ENCODE data around the gene C5orf47.

C5orf47 gene

GRCh38 chr5:173970878-173971650, 17.9 kb upstream of the C5orf47 start:
- Histone ChIP-seq H3K18ac (ENCODE audit: low read length) (peak overlapping the region; percentile 23), H3K9ac (ENCODE audit: low read depth, low read length, poor library complexity) (no peak overlapping the region), H3K27ac (replicated peaks; ENCODE audit: low read length) (no peak overlapping the region), H3K4me1 (ENCODE audit: control insufficient read depth in 2 of 2, insufficient read depth in 1 of 2, low read depth in 1 of 2, low read length in 2 of 2) (peaks cover 24 to 35% of the 10 kb centered on the region in 2 donors), H3K4me3 (ENCODE audit: low read length in 2 of 2) (no peak overlapping the region), H2AFZ (ENCODE audit: low read length) (no peak overlapping the region), H2BK12ac (ENCODE audit: low read length) (no peak overlapping the region), H2BK15ac (ENCODE audit: low read length) (peak overlapping the region; percentile 11), H3K4ac (ENCODE audit: low read length) (no peak overlapping the region), H4K91ac (ENCODE audit: low read depth, low read length, poor library complexity) (no peak overlapping the region), H2BK5ac (ENCODE audit: low read length) (no peak overlapping the region), H3K9me3 (replicated peaks in 1 of 2; ENCODE audit: control insufficient read depth in 2 of 2, insufficient read depth in 1 of 2, low read depth in 1 of 2, low read length in 2 of 2) (no peaks in the 10 kb centered on the region), H3K79me1 (ENCODE audit: low read depth, low read length) (no peaks in the 10 kb centered on the region), H2AK5ac (ENCODE audit: low read depth, low read length) (peak overlapping the region; percentile 36), H3K27me3 (ENCODE audit: control insufficient read depth in 3 of 3, insufficient read depth in 3 of 3, low read depth in 1 of 3, low read length in 3 of 3) (no peaks in the 10 kb centered on the region), H3K14ac (ENCODE audit: low read length) (no peak overlapping the region), H4K8ac (ENCODE audit: low read depth, low read length) (no peak overlapping the region), H2BK120ac (ENCODE audit: low read depth, low read length) (no peak overlapping the region), H3K36me3 (replicated peaks in 1 of 2; ENCODE audit: control insufficient read depth in 2 of 2, insufficient read depth in 2 of 2, low read length in 2 of 2) (no peaks in the 10 kb centered on the region), H3K4me2 (ENCODE audit: insufficient read depth, low read length, poor library complexity, severe bottlenecking) (no peak overlapping the region), H3K23ac (ENCODE audit: low read depth, low read length, poor library complexity) (no peak overlapping the region)
- no CpG with 5 or more reads among the region's 18 CpGs for WGBS, 2 donors (ENCODE audit: extremely low coverage in 2 of 2, insufficient read length in 2 of 2, insufficient replicate concordance in 1 of 2)
- no peak for DNase-seq (ENCODE audit: low spot score)

GRCh38 chr5:173971681-173972345, 17.2 kb upstream of the C5orf47 start:
- WGBS, 2 donors (ENCODE audit: extremely low coverage in 2 of 2, insufficient read length in 2 of 2, insufficient replicate concordance in 1 of 2), result no CpG with 5 or more reads among the region's 5 CpGs
- no peak overlapping the region for H2BK15ac ChIP-seq (ENCODE audit: low read length)
- H2BK120ac ChIP-seq (ENCODE audit: low read depth, low read length), result no peak overlapping the region
- H2AFZ ChIP-seq (ENCODE audit: low read length), result no peak overlapping the region
- no peaks in the 10 kb centered on the region for H3K36me3 ChIP-seq (replicated peaks in 1 of 2; ENCODE audit: control insufficient read depth in 2 of 2, insufficient read depth in 2 of 2, low read length in 2 of 2)
- H3K4ac ChIP-seq (ENCODE audit: low read length), result no peak overlapping the region
- no peak overlapping the region for H3K4me2 ChIP-seq (ENCODE audit: insufficient read depth, low read length, poor library complexity, severe bottlenecking)
- H3K23ac ChIP-seq (ENCODE audit: low read depth, low read length, poor library complexity), result no peak overlapping the region
- no peaks in the 10 kb centered on the region for H3K27me3 ChIP-seq (ENCODE audit: control insufficient read depth in 3 of 3, insufficient read depth in 3 of 3, low read depth in 1 of 3, low read length in 3 of 3)
- DNase-seq (ENCODE audit: low spot score), result no peak
- no peaks in the 10 kb centered on the region for H3K79me1 ChIP-seq (ENCODE audit: low read depth, low read length)
- H3K18ac ChIP-seq (ENCODE audit: low read length), result peak overlapping the region; percentile 2
- no peak overlapping the region for H4K91ac ChIP-seq (ENCODE audit: low read depth, low read length, poor library complexity)
- H3K9me3 ChIP-seq (replicated peaks in 1 of 2; ENCODE audit: control insufficient read depth in 2 of 2, insufficient read depth in 1 of 2, low read depth in 1 of 2, low read length in 2 of 2), result no peaks in the 10 kb centered on the region
- H3K14ac ChIP-seq (ENCODE audit: low read length), result no peak overlapping the region
- H3K4me1 ChIP-seq (ENCODE audit: control insufficient read depth in 2 of 2, insufficient read depth in 1 of 2, low read depth in 1 of 2, low read length in 2 of 2), result peaks cover 24 to 35% of the 10 kb centered on the region in 2 donors
- H2BK5ac ChIP-seq (ENCODE audit: low read length), result no peak overlapping the region
- H3K4me3 ChIP-seq (ENCODE audit: low read length in 2 of 2), result no peak overlapping the region
- H2BK12ac ChIP-seq (ENCODE audit: low read length), result no peak overlapping the region
- no peak overlapping the region for H3K27ac ChIP-seq (replicated peaks; ENCODE audit: low read length)
- H2AK5ac ChIP-seq (ENCODE audit: low read depth, low read length), result no peak overlapping the region
- H3K9ac ChIP-seq (ENCODE audit: low read depth, low read length, poor library complexity), result no peak overlapping the region
- H4K8ac ChIP-seq (ENCODE audit: low read depth, low read length), result no peak overlapping the region

- Histone ChIP-seq H3K4ac (ENCODE audit: low read length) (no peak overlapping the region), H4K8ac (ENCODE audit: low read depth, low read length) (peak overlapping the region; percentile 99), H2BK5ac (ENCODE audit: low read length) (no peak overlapping the region), H2AK5ac (ENCODE audit: low read depth, low read length) (peak overlapping the region; percentile 57), H3K14ac (ENCODE audit: low read length) (no peak overlapping the region), H3K23ac (ENCODE audit: low read depth, low read length, poor library complexity) (no peak overlapping the region), H2BK120ac (ENCODE audit: low read depth, low read length) (no peak overlapping the region), H3K4me3 (ENCODE audit: low read length in 2 of 2) (no peak overlapping the region), H3K79me1 (ENCODE audit: low read depth, low read length) (no peaks in the 10 kb centered on the region), H3K36me3 (replicated peaks in 1 of 2; ENCODE audit: control insufficient read depth in 2 of 2, insufficient read depth in 2 of 2, low read length in 2 of 2) (no peaks in the 10 kb centered on the region), H3K9me3 (replicated peaks in 1 of 2; ENCODE audit: control insufficient read depth in 2 of 2, insufficient read depth in 1 of 2, low read depth in 1 of 2, low read length in 2 of 2) (no peaks in the 10 kb centered on the region), H3K4me2 (ENCODE audit: insufficient read depth, low read length, poor library complexity, severe bottlenecking) (no peak overlapping the region), H3K9ac (ENCODE audit: low read depth, low read length, poor library complexity) (no peak overlapping the region), H4K91ac (ENCODE audit: low read depth, low read length, poor library complexity) (no peak overlapping the region), H3K18ac (ENCODE audit: low read length) (peak overlapping the region; percentile 94), H3K27me3 (ENCODE audit: control insufficient read depth in 3 of 3, insufficient read depth in 3 of 3, low read depth in 1 of 3, low read length in 3 of 3) (no peaks in the 10 kb centered on the region), H3K27ac (replicated peaks; ENCODE audit: low read length) (no peak overlapping the region), H2BK12ac (ENCODE audit: low read length) (peak overlapping the region; percentile 94), H2AFZ (ENCODE audit: low read length) (peak overlapping the region; percentile 90), H3K4me1 (ENCODE audit: control insufficient read depth in 2 of 2, insufficient read depth in 1 of 2, low read depth in 1 of 2, low read length in 2 of 2) (peaks cover 23 to 35% of the 10 kb centered on the region in 2 donors), H2BK15ac (ENCODE audit: low read length) (peak overlapping the region; percentile 89)
- no CpG with 5 or more reads among the region's 6 CpGs for WGBS, 2 donors (ENCODE audit: extremely low coverage in 2 of 2, insufficient read length in 2 of 2, insufficient replicate concordance in 1 of 2)
- DNase-seq (ENCODE audit: low spot score), result no peak
These were observed 16.4 kb upstream of the C5orf47 start for GRCh38 chr5:173972607-173972924.

GRCh38 chr5:173972925-173973615, 15.9 kb upstream of the C5orf47 start:
- H4K8ac ChIP-seq (ENCODE audit: low read depth, low read length), result peak overlapping the region; percentile 99
- no peak overlapping the region for H3K23ac ChIP-seq (ENCODE audit: low read depth, low read length, poor library complexity)
- H2AFZ ChIP-seq (ENCODE audit: low read length), result peak overlapping the region; percentile 90
- no peaks in the 10 kb centered on the region for H3K27me3 ChIP-seq (ENCODE audit: control insufficient read depth in 3 of 3, insufficient read depth in 3 of 3, low read depth in 1 of 3, low read length in 3 of 3)
- peak overlapping the region; percentile 59 for H3K14ac ChIP-seq (ENCODE audit: low read length)
- H3K18ac ChIP-seq (ENCODE audit: low read length), result peak overlapping the region; percentile 94
- H4K91ac ChIP-seq (ENCODE audit: low read depth, low read length, poor library complexity), result no peak overlapping the region
- no peaks in the 10 kb centered on the region for H3K36me3 ChIP-seq (replicated peaks in 1 of 2; ENCODE audit: control insufficient read depth in 2 of 2, insufficient read depth in 2 of 2, low read length in 2 of 2)
- H3K4me2 ChIP-seq (ENCODE audit: insufficient read depth, low read length, poor library complexity, severe bottlenecking), result peak overlapping the region; percentile 51
- peak overlapping the region; percentile 57 for H2AK5ac ChIP-seq (ENCODE audit: low read depth, low read length)
- no peak overlapping the region for H2BK5ac ChIP-seq (ENCODE audit: low read length)
- H3K4ac ChIP-seq (ENCODE audit: low read length), result no peak overlapping the region
- peak overlapping the region; percentile 13 to 39 for H3K4me3 ChIP-seq (ENCODE audit: low read length in 2 of 2)
- peak overlapping the region; percentile 98 for H2BK12ac ChIP-seq (ENCODE audit: low read length)
- peak; percentile 88 for DNase-seq (ENCODE audit: low spot score)
- no CpG with 5 or more reads among the region's 30 CpGs for WGBS, 2 donors (ENCODE audit: extremely low coverage in 2 of 2, insufficient read length in 2 of 2, insufficient replicate concordance in 1 of 2)
- no peak overlapping the region for H3K27ac ChIP-seq (replicated peaks; ENCODE audit: low read length)
- peak overlapping the region; percentile 86 for H3K9ac ChIP-seq (ENCODE audit: low read depth, low read length, poor library complexity)
- peaks cover 18 to 33% of the 10 kb centered on the region in 2 donors for H3K4me1 ChIP-seq (ENCODE audit: control insufficient read depth in 2 of 2, insufficient read depth in 1 of 2, low read depth in 1 of 2, low read length in 2 of 2)
- no peaks in the 10 kb centered on the region for H3K9me3 ChIP-seq (replicated peaks in 1 of 2; ENCODE audit: control insufficient read depth in 2 of 2, insufficient read depth in 1 of 2, low read depth in 1 of 2, low read length in 2 of 2)
- no peaks in the 10 kb centered on the region for H3K79me1 ChIP-seq (ENCODE audit: low read depth, low read length)
- H2BK15ac ChIP-seq (ENCODE audit: low read length), result peak overlapping the region; percentile 99
- peak overlapping the region; percentile 89 for H2BK120ac ChIP-seq (ENCODE audit: low read depth, low read length)

All from neuronal stem cell (in vitro differentiated cells).